Adrenal gland (tissue), 12 donors: ENCODE results near the gene RPL28. TPM values are rescaled to one million over a fixed set of nuclear protein-coding genes. Genes with fewer than 3 reads are reported as not detected.

Experiments
- DNase-seq, 7 donors: peaks; one replicate each; pipeline ENCODE4 v3.0.0-alpha.2; 2019 to 2020
- H3K27ac ChIP-seq, 5 donors: fragments of 200-600 bp; sonication (generic) in 4 of 5; 1 replicate in 3 of 5; 2 replicates in 2 of 5; pipeline versions ENCODE4 v1.5.1 to v1.8.0; 2016 to 2020; ENCODE audit warnings: mild to moderate bottlenecking in 1 of 5
- H3K27me3 ChIP-seq: fragments of 200-600 bp; 2 replicates; pipeline ENCODE4 v1.8.0; 2021
- H3K36me3 ChIP-seq, 2 donors: fragments of 200-600 bp; replicated peaks in 1 of 2; 1 replicate in 1 of 2; 2 replicates in 1 of 2; pipeline versions ENCODE4 v1.5.1 to v1.8.0; 2018 to 2022
- H3K4me1 ChIP-seq, 2 donors: fragments of 200-600 bp; replicated peaks in 1 of 2; 1 replicate in 1 of 2; 2 replicates in 1 of 2; pipeline versions ENCODE4 v1.5.1 to v1.8.0; 2018 to 2021
- H3K4me3 ChIP-seq, 4 donors: fragments of 200-600 bp; sonication (generic) in 3 of 4; one replicate each; pipeline ENCODE4 v1.5.1; 2016 to 2018
- H3K9me3 ChIP-seq, 3 donors: fragments of 200-600 bp; sonication (generic) in 1 of 3; replicated peaks in 1 of 3; 1 replicate in 2 of 3; 2 replicates in 1 of 3; pipeline versions ENCODE4 v1.5.1 to v1.8.0; 2016 to 2021
- POLR2A ChIP-seq, 2 donors: fragments of 450-650 bp; IDR thresholded peaks; one replicate each; pipeline ENCODE4 v1.6.1; 2017; ENCODE audit warnings: antibody characterized with exemption in 2 of 2, mild to moderate bottlenecking in 2 of 2, moderate library complexity in 1 of 2
- WGBS, 4 donors: extraction: QIAGEN DNeasy Blood & Tissue Kit in 2 of 4; methylation state at CpG; one replicate each; pipeline versions ENCODE4 v1.1.5 to v1.1.7; 2013 to 2017; 5-methylcytosine and 5-hydroxymethylcytosine counted together
- intact Hi-C, 2 donors: fragments of 100-400 bp; cut with DNase I; formaldehyde crosslinking; loops; one replicate each; pipeline versions ENCODE4 v1.14.1 to v1.15.0; 2022 to 2023
- polyA plus RNA-seq, 3 donors: library from polyadenylated mRNA; stranded (reverse); fragments of 200-250 nt in 2 of 3; fragments of 350-450 nt in 1 of 3; fragmentation: Illumina TruSeq in 1 of 3; extraction: RNeasy Lipid Tissue Mini Kit (QIAGEN cat#74804) in 1 of 3; gene quantifications; one replicate each; pipeline ENCODE4 v1.2.3, GENCODE V29; 2013 to 2014
- total RNA-seq, 9 donors: library from RNA; depleted of rRNA in 4 of 9; stranded (reverse); fragments of >200 nt in 4 of 9; fragments of 120-200 nt in 1 of 9; fragmentation: NEBNext Ultra II Directional in 1 of 9; extraction: Animal tissue kit (Norgen Biotek cat#: 25700) in 1 of 9; gene quantifications; one replicate each; pipeline versions ENCODE4 v1.1.0 to v1.2.4, GENCODE V29; 2013 to 2023
- TF ChIP-seq, protein P1 (sequence below), 6 experiments: fragments of 450-650 bp in 4 of 6; fragments of 200-600 bp in 2 of 6; sonication (generic) in 1 of 6; IDR thresholded peaks; 1 replicate in 5 of 6; 2 replicates in 1 of 6; pipeline versions ENCODE4 v1.5.1 to v1.8.0; 2016 to 2021; ENCODE audit warnings: antibody characterized with exemption in 6 of 6, mild to moderate bottlenecking in 2 of 6, moderate library complexity in 1 of 6
- donor health status: healthy with polysubstance abuse.
- donor health status: Bipolar disorder and iron deficiency.
- donor health status: DM: yes; HTN: yes; CAD: no.
- donor health status: DM: no; HTN: no; CAD: no.
- donor health status: DM: no; HTN: no; CAD: no.
- donor health status: DM: yes; HTN: yes; CAD: no.

Gene RPL28
- total and polyA plus RNA-seq, 12 donors: 194 to 2,804 (median 1,045) TPM

DNA sequence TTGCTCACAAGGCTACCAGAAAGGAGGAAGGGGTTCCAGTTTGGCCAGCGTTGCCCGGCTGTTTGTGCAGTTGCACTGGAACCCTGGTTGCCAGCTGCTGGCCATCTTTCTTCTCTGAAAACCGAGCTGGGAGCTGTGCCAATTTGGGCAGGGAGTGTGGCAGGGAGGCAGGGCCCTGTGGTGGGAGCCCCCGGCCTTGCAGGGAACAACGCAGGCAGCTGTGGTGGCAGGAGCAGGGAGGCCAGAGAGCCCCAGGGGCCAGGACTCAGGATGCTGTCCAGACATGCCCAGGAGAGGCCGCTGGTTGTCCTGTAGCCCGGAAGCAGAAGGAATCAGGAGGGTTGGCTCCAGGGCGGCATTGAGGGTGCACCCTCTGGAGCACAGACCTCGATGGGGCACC lies 41.3 kb upstream of the RPL28 start:
- WGBS, 4 donors: 83 to 89% (median 87%) methylated on average over 8 to 9 of the region's 9 CpGs
- Histone ChIP-seq H3K9me3 (no peaks in the 10 kb centered on the region), H3K27ac (no peak overlapping the region), H3K4me1 (peaks cover 14 to 15% of the 10 kb centered on the region in 2 donors), H3K4me3 (no peak overlapping the region), H3K27me3 (no peaks in the 10 kb centered on the region), H3K36me3 (peaks cover 0 to 21% of the 10 kb centered on the region in 2 donors)
- DNase-seq: no peak
- intact Hi-C loops: no loop called here
- TF ChIP-seq POLR2A (IDR thresholded peaks at IDR 0.05): no peak
- TF ChIP-seq, protein P1, sequence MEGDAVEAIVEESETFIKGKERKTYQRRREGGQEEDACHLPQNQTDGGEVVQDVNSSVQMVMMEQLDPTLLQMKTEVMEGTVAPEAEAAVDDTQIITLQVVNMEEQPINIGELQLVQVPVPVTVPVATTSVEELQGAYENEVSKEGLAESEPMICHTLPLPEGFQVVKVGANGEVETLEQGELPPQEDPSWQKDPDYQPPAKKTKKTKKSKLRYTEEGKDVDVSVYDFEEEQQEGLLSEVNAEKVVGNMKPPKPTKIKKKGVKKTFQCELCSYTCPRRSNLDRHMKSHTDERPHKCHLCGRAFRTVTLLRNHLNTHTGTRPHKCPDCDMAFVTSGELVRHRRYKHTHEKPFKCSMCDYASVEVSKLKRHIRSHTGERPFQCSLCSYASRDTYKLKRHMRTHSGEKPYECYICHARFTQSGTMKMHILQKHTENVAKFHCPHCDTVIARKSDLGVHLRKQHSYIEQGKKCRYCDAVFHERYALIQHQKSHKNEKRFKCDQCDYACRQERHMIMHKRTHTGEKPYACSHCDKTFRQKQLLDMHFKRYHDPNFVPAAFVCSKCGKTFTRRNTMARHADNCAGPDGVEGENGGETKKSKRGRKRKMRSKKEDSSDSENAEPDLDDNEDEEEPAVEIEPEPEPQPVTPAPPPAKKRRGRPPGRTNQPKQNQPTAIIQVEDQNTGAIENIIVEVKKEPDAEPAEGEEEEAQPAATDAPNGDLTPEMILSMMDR (IDR thresholded peaks at IDR 0.05): no peak

DNA sequence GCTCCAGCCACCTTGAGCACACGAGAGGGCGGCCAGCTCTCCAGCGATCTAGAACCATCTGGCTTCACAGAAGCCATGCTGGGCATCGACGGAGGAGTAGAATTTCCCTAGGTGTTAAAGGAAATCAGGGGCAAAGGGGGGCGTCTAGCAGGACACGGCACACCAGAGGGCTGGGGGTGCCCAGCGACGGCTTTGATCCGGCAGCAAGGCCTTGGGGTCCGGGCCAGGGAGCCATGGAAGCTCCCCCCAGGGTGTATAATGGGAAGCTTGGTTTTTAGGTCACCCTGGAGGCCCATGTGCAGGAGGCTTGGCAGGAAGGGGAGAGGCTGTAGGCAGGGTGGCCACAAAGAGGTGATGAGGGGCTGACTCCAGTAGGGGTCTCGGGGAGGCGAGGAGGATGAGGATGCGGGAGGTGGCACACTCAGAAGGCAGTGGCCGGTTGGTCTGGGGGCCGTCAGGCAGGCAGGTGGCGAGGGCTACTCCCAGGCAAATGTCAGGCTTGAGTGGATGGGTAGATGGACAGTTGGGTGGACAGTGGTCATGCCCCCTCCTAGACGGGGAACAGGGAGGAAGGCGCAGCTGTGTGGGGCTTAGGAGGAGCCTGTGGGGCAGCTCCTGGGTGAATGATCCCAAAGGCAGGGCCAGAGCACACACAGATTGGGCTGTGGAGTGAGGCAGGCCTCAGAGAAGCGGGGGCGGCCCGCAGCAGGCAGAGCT lies 40.5 kb upstream of the RPL28 start:
- Histone ChIP-seq H3K36me3 (peaks cover 0 to 21% of the 10 kb centered on the region in 2 donors), H3K4me1 (peaks cover 11 to 14% of the 10 kb centered on the region in 2 donors), H3K27me3 (no peaks in the 10 kb centered on the region), H3K27ac (no peak overlapping the region), H3K4me3 (no peak overlapping the region), H3K9me3 (no peaks in the 10 kb centered on the region)
- WGBS, 4 donors: 85 to 89% (median 87%) methylated on average over 15 to 22 of the region's 22 CpGs
- TF ChIP-seq, protein P1 (IDR thresholded peaks at IDR 0.05): no peak
- no peak for TF ChIP-seq POLR2A (IDR thresholded peaks at IDR 0.05)
- no peak for DNase-seq
- intact Hi-C loops: no loop called here

DNA sequence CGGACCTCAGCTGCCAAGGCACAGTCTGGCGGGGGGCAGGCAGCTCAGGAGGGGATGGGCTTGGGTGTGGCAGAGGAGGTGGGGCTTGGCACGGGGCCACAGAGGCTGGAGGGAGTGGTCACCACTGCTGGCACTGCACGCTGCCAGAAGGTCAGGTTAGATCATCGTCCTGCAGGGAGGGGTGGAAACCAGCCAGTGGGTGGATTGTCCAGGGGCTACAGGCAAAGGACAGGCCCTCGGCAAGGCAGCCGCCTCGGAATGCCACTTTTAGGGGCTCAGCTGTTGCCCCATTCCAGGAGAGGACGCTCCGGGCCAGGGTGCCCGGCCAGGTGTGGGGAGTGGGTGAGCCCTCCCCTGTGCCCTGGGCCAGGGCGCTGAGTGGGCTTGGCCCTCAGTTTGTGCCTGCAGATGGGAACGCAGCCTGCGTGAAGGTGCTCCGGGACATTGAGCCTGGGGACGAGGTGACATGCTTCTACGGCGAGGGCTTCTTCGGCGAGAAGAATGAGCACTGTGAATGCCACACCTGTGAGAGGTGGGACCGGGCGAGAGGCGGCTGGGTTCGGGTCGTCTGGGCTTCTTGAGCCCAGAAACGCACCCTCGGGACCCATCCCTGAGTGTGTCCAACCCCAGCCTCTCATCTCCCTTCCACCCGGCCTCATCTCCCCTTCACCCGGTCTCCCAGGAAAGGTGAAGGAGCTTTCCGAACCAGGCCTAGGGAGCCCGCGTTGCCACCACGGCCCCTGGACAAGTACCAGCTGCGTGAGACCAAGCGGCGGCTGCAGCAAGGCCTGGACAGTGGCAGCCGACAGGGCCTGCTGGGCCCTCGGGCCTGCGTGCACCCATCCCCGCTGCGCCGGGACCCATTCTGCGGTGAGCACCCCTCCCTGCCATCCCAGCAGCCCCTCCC lies 39.7 kb upstream of the RPL28 start:
- Histone ChIP-seq H3K27ac (no peak overlapping the region), H3K9me3 (no peaks in the 10 kb centered on the region), H3K4me1 (peaks cover 3 to 8% of the 10 kb centered on the region in 2 donors), H3K4me3 (no peak overlapping the region), H3K36me3 (peaks cover 0 to 21% of the 10 kb centered on the region in 2 donors), H3K27me3 (peaks cover under 1% of the 10 kb centered on the region)
- DNase-seq: peak in 6 of 7 donors; percentile 53 to 61 (median 58)
- intact Hi-C loops: no loop called here
- 80 to 87% (median 86%) methylated on average over 25 to 43 of the region's 43 CpGs for WGBS, 4 donors
- TF ChIP-seq, protein P1 (IDR thresholded peaks at IDR 0.05): no peak
- TF ChIP-seq POLR2A (IDR thresholded peaks at IDR 0.05): no peak

DNA sequence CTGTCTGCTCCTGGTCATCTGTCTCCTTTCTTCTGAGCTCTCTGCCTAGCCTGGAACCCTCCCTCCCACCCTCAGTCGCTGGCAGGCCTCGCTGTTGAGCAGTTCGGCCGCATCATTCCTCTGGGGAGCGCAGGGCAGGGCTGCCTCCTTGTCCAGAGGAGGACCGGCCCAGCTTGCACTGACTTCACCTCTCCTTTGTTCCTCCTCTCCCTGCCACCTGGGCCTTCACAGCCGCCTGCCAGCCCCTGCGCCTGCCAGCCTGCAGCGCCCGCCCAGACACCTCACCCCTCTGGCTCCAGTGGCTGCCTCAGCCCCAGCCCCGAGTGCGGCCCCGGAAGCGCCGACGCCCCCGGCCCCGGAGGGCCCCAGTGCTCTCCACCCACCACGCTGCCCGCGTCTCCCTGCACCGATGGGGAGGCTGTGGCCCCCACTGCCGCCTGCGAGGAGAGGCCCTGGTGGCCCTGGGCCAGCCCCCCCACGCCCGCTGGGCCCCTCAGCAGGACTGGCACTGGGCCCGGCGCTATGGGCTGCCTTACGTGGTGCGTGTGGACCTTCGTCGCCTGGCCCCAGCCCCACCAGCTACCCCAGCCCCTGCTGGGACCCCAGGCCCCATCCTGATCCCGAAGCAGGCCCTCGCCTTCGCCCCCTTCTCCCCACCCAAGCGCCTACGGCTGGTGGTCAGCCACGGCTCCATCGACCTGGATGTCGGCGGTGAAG lies 38.8 kb upstream of the RPL28 start:
- H3K27ac ChIP-seq: no peak overlapping the region
- H3K4me3 ChIP-seq: no peak overlapping the region
- TF ChIP-seq, protein P1 (IDR thresholded peaks at IDR 0.05): no peak
- no peak for TF ChIP-seq POLR2A (IDR thresholded peaks at IDR 0.05)
- no peaks in the 10 kb centered on the region for H3K4me1 ChIP-seq
- H3K36me3 ChIP-seq: peaks cover 0 to 21% of the 10 kb centered on the region in 2 donors
- DNase-seq: no peak
- H3K9me3 ChIP-seq: no peaks in the 10 kb centered on the region
- intact Hi-C loops: no loop called here
- peaks cover 9% of the 10 kb centered on the region for H3K27me3 ChIP-seq
- WGBS, 4 donors: 87 to 96% (median 91%) methylated on average over 11 to 41 of the region's 41 CpGs
